WI38 (cell line): ENCODE data around the gene NAGA.
"Not testable (repeated sequence)": the region's sequence is repeated elsewhere in the genome, so short reads cannot be mapped to it uniquely, and the experiment has no call there.

ENCODE experiments used
- H3K4me3 ChIP-seq: 2 replicates; pipeline ENCODE4 v1.5.1; 2011; ENCODE audit warnings: low read depth, mild to moderate bottlenecking, control low read depth, low read length
- CTCF ChIP-seq: IDR thresholded peaks from 2 replicates; pipeline ENCODE4 v1.5.1; 2012; ENCODE audit warnings: low read depth, mild to moderate bottlenecking, control low read depth, low read length

NAGA gene

GRCh38 chr22:42070517-42071422, at the start of gene NAGA:
Gene NAGA, minus strand, starts transcription at chr22:42070812. Its CDS starts 515 bp downstream, at chr22:42070297.
- H3K4me3 ChIP-seq, result peak within 1 kb of the TSS; percentile 63
- no peak for TF ChIP-seq CTCF

GRCh38 chr22:42116848-42117424, 46.3 kb upstream of the NAGA start:
- TF ChIP-seq CTCF, result no peak
- H3K4me3 ChIP-seq, result no peak overlapping the region

GRCh38 chr22:42115420-42115830, 44.8 kb upstream of the NAGA start:
- H3K4me3 ChIP-seq, result not testable (repeated sequence)

GRCh38 chr22:42114721-42115120, 44.1 kb upstream of the NAGA start:
- H3K4me3 ChIP-seq, result no peak overlapping the region
- peak; percentile 36; the same call in 1 of the 2 replicates for TF ChIP-seq CTCF

GRCh38 chr22:42112793-42113192, 42.2 kb upstream of the NAGA start:
- not testable (repeated sequence) for H3K4me3 ChIP-seq

- H3K4me3 ChIP-seq, result no peak overlapping the region
- TF ChIP-seq CTCF, result no peak
Measured at GRCh38 chr22:42111798-42112197, 41.2 kb upstream of the NAGA start.

- H3K4me3 ChIP-seq, result no peak overlapping the region
- no peak for TF ChIP-seq CTCF
Measured at GRCh38 chr22:42108848-42109247, 38.2 kb upstream of the NAGA start.

GRCh38 chr22:42104332-42104860, 33.8 kb upstream of the NAGA start:
- not testable (repeated sequence) for H3K4me3 ChIP-seq
